ENCODE data around the gene NOX5.

Gene NOX5

GRCh38 chr15:69099941-69100340, 85.4 kb downstream of the NOX5 start:
- DNase-seq (ENCODE audit: insufficient read length) (no peak), FAIRE-seq (no peak)
- TF ChIP-seq TAF1 (IDR thresholded peaks at IDR 0.05; ENCODE audit: borderline replicate concordance, low read depth, low read length) (no peak), POLR2A (IDR thresholded peaks at IDR 0.05; ENCODE audit: low read depth, low read length) (no peak), POLR2AphosphoS5 (IDR thresholded peaks at IDR 0.05; ENCODE audit: low read depth, low read length) (no peak)

GRCh38 chr15:69100821-69101220, 86.3 kb downstream of the NOX5 start:
- no peak for FAIRE-seq
- DNase-seq (ENCODE audit: insufficient read length) = no peak
- TF ChIP-seq POLR2A (IDR thresholded peaks at IDR 0.05; ENCODE audit: low read depth, low read length) (no peak), TAF1 (IDR thresholded peaks at IDR 0.05; ENCODE audit: borderline replicate concordance, low read depth, low read length) (no peak)

- TF ChIP-seq TAF1 (IDR thresholded peaks at IDR 0.05; ENCODE audit: borderline replicate concordance, low read depth, low read length) (no peak), POLR2A (IDR thresholded peaks at IDR 0.05; ENCODE audit: low read depth, low read length) (no peak), POLR2AphosphoS5 (IDR thresholded peaks at IDR 0.05; ENCODE audit: low read depth, low read length) (no peak)
- FAIRE-seq (no peak), DNase-seq (ENCODE audit: insufficient read length) (no peak)
These were observed 89.7 kb downstream of the NOX5 start for GRCh38 chr15:69104050-69104750.

- TF ChIP-seq POLR2AphosphoS5 (IDR thresholded peaks at IDR 0.05; ENCODE audit: low read depth, low read length) (no peak), TAF1 (IDR thresholded peaks at IDR 0.05; ENCODE audit: borderline replicate concordance, low read depth, low read length) (no peak), POLR2A (IDR thresholded peaks at IDR 0.05; ENCODE audit: low read depth, low read length) (no peak)
- FAIRE-seq (no peak), DNase-seq (ENCODE audit: insufficient read length) (no peak)
These were observed 91.0 kb downstream of the NOX5 start for GRCh38 chr15:69105451-69105985.

- TF ChIP-seq TAF1 (IDR thresholded peaks at IDR 0.05; ENCODE audit: borderline replicate concordance, low read depth, low read length) (no peak), POLR2A (IDR thresholded peaks at IDR 0.05; ENCODE audit: low read depth, low read length) (no peak), POLR2AphosphoS5 (IDR thresholded peaks at IDR 0.05; ENCODE audit: low read depth, low read length) (no peak)
- DNase-seq (ENCODE audit: insufficient read length) = no peak
- no peak for FAIRE-seq
These were observed 92.6 kb downstream of the NOX5 start for GRCh38 chr15:69107025-69107620.

Measured in GM12892 (cell line).